HG02759 (cell line): ENCODE data around the gene CPED1.

ENCODE experiments used
- ATAC-seq: cut with Tn5 transposase; IDR thresholded peaks from one replicate; pipeline ENCODE4 v1.9.1; 2021; ENCODE audit warnings: mild to moderate bottlenecking, moderate library complexity; ENCODE audit not compliant: unreplicated experiment

CPED1 gene

DNA sequence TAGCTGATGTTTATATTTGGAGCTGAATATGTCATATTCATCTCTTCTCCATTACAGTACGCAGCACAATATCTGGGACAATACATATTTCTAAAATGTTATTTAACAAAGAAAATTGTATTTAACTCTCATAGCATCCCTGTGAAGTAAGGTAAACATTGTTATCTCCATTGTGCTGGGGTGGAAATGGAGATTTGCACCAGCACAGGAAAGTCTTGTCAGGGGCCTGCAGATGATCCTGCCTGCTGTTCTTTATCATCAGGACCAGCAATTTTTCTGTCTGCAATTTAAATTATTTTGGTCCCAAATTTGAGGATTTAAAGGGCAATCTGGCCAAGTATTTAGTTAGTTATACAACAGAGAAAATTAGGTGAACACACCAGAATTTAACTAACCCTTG lies 144.4 kb downstream of the CPED1 start:
- no peak for ATAC-seq

DNA sequence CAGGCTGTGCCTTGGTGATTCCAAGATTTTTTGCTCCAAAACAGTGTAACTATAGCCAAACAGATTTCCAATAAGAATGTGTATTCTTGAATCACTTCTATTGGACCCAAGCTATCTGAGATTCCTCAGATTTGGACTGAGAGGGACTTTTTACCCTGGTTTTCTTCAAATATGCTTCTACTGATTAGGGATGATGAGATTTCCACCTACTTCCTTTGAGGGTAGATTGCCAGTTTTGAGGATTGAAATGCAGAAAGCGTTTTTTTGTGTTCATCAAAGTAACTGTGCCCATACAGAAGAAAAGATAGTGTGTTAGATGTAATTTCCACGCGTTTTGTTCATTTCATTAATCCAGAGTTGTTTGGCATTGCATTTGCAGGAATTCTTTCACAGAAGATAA lies 144.9 kb downstream of the CPED1 start:
- no peak for ATAC-seq

DNA sequence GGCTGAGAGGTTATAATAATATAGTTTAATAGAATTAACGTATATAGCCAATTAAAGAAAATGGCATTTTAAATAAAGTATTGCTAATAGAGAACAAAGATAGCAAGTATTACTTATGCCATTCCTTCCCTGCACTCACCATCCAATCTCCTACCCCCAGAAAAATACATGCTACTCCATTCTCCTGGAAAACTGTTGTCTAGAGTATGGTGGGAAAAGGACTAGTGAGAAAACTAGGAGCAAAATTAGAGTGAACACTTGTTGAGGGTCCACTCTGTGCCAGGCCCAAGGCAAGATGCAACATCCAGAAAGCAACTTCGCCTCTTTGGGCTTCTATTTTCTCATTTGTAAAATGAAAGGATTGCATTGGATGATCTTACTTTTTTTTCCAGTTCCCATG lies 149.1 kb downstream of the CPED1 start:
- no peak for ATAC-seq

DNA sequence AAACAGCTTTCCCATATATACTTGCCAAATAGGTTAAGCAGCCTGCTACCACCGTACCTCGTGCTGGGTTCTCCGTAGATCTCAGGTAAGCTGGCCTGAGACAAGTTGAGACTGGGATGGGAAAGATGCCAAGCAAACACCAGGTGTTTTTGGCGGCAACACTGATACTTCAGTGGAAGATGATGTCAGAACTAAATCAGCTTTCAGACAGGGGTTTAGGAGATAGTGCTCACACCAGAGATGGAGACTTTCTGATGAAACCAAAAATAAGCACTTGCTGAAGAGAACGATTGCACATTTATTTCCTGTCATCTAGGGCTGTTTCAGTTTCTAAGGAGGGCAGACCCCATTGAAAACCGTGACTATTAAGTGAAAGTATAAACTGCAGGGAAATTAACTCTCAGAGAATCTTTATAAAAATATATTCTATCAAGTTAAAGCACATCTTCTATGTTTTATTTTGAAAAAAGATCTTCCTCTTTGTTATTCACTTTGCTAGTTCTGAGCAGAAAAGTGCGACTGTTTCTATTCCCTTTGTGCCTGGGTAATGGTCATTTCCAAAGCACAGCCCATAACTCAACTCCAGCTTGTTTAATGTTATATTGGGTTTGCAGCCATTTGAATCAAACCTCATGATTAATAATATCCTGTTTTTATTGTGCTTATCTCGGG lies 149.9 kb downstream of the CPED1 start:
- peak; percentile 100 for ATAC-seq

DNA sequence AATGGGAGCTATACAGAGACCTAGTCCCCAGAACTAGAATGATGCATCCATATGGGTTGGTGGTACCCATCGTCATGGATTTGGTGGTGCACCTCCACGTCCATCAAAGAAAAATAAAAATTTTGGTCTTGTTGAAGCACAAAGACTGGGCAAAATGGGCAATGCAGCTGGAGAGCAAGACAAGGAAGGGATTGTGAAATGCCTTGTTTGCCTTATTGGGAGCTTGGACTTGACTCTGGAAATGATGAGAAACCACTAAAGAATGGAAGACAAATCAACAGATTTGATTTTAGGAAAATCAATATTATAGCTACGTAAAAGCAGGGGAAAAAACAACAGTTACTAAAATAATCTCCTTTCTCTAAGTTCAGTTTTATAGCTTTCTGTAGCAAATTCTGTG lies 150.9 kb downstream of the CPED1 start:
- ATAC-seq, result no peak

DNA sequence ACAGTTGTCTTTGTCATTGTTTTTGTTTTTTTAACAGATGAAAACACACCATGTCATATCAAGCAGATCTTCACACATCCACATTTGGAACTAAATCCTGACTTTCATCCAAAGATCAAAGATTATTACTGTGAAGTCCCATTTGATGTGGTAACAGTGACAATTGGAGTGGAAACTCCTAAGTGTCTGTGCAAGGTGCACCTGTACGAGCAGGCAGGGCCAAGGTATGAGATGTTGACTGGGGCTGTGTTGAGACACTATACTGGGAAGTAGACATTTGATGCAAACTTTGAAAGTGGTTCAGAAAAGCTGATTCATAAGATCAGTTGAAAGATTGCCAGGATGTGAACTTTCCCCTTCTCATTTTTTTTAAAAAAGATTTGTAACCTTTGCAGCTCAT lies 152.3 kb downstream of the CPED1 start:
- ATAC-seq, result no peak

DNA sequence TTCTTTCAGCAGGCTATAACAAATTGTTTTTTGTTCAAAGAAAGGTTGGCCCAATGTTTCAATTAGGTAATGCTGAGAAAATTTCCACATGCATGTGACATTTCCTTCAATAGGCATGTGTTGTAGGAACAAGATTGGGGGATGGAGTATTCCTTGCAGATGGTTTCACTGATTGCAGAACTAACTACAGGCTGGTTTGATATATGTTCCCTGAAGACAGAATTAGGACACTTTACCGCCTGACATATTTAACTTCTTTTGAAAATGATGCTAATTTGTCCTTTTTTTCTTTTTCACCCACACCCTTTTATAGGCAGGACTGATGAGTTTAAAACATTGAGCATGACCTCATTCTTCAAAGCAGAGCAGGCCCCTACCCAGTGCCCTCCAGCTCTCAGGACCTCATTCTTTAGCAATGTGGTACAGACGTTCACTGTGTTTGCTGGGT lies 163.3 kb downstream of the CPED1 start:
- ATAC-seq, result no peak

DNA sequence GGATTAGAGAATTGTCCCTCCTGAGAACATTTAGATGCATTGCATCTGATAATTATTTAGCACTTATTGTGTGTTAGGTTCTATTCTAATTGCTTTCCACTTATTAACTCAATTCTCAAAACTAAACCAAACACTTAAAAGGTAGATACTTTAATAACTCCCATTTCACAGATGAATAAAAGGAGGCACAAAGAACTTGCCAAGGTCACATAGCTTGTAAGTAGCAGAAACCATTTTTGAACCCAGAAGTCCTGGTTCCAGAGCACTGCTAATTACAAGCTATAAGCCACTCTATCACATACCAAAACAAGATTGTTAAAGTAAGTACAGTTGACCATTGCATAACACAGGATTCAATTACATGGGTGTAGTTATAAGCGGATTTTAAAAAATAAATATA lies 164.9 kb downstream of the CPED1 start:
- no peak for ATAC-seq

DNA sequence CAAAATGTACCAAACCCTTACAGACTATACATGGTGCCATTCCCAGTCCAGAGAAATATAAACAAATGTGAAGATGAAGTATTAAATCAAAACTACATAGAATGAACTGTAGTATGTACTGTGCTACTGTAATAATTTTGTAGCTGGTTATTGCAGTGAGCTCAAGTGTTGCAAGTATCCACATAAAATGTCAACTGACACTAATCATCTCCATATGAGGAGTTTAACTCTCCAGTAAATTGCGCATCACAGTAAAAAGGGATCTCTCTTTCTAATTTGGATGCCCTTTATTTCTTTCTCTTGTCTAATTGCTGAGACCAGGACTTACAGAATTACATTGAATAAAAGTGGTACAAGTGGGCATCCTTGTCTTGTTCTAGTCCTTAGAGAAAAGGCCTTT lies 165.5 kb downstream of the CPED1 start:
- ATAC-seq, result no peak

DNA sequence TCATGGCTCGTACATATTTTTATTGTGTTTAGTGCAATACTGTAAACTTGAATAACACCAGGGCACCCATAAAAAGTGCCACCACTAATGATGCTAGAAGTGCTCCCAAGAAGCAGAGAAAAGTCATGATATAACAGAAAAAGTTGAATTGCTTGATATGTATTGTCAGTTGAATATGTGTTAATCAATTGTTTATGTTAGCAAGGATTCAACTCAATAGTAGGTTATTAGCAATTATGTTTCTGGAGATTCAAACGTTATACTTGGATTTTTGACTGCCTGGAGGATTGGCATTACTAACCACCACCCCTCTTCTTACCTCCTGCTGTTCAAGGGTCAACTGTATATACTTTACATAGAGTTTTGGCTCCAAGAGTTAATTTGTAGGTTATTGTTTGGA lies 168.3 kb downstream of the CPED1 start:
- no peak for ATAC-seq

DNA sequence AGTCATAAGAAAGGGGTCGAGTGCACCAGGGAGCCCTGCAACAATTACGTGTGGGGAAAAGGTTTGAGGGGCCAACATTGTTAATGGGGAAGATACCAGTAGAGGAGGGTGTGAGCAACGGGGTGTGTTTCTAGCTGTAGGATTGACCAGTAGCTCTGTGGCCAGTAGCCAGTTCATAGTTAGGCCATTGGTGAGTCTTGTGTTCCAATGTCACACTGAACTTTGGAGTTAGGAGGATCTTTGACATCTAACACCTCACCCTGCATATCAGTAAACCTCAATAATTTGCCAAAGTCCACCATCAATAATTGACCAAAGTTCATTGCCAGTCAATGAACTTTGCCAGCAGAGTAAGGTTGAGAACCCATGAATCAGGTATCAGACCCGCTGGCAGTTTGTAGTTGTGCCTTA lies 168.8 kb downstream of the CPED1 start:
- no peak for ATAC-seq

DNA sequence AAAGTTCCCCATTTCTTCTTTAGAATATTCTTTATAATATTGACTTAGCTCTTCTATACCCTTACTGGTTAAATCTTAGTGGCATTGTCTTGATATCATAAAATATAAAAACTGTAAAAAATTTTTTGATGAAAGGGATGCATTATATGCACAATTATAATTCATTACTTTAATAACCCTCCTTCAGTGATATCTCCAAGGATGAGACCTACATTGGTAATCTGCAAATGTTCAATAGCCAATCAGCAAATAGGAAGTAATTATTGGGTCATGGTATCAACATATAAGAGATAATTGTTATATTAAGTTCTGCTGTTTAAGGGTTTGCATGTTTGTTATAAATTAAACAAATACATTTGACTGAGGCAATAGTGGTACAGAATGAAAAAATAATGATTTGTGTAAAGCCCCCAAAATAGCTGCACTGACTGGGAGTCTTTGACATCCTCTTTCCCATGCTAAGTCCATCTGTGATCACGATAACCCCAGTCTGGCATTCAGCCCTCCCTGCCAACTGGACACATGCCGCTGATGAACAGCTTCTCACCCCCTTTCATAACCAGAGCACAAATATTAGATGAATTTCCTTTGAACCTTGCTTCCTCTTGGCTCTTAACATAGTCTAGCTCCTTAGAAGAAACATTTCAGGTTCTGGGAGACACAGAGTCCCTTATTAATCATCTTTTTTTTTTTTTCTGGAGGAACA lies 169.5 kb downstream of the CPED1 start:
- ATAC-seq, result no peak

DNA sequence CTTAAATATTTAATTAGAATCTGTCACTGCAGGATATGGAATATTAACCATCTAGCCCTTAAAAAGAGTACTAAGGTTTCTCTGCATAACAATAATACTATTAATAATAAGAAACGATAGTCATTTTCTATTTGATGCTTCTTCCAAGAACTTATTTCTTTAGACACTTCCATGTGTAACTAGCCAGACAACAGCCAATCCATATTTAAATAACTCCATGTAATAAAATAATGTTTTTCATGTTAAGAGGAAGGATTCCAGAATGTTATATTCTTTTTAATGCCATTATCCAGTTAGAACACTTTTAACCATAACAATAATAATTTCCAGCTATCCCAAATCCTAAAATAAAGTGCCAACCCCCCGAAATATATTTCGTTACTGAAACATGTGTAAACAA lies 170.2 kb downstream of the CPED1 start:
- no peak for ATAC-seq

DNA sequence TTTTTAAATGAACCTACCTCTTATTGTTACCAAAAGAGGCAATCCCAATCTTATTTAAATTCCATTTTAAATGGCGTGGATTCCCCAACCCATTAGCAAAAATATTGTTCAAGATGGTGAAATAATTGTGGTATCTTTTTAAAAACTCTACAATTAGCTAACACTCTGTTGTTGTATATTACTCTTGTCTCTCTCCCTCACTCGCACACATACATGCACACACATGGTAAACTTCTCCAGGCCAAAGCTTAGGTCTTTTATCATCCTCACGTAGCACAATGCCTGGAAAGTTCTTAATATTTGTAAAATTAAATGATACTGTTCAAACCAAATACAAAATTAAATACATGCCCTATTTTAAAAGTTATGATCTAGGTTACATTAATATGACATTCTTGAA lies 171.0 kb downstream of the CPED1 start:
- no peak for ATAC-seq

DNA sequence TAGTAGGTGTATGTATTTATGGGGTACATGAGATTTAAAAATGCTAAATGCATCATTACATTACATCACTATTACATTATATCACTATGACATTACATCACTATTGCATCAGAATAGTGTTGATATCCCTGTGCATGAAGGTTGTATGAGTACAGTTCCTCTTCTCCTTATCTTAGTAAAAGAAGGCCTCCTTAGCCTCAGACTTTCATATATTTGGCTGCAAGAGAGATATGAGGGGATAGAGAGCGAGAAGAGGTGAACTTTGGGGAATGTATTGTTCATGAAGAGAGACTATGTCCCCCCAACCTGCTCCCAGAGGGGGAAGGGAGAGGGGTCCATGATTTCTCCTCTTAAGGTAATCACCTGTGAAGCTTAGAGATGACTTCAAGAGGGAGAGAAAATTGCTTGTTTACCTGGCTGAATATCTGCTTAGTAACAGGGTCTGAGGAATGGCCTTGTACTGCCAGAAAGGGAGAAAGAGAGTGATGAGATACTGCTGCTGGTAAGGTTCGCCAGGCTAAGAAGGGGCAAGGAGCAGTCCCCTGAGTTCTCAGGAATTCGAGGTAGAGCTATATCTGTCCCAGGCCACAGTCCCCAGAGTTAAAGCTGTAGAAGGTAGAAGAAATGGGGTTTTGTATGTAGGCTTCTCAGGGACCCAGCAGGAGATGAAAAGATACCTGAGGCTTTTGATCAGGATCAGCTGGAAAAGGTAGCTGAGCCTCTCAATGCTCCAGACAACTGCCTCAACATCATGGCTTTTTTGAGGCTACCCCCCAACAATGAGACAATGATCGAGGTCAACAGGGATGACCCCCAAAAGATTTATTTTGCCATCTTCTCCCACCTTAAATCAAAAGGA lies 171.9 kb downstream of the CPED1 start:
- ATAC-seq, result no peak

DNA sequence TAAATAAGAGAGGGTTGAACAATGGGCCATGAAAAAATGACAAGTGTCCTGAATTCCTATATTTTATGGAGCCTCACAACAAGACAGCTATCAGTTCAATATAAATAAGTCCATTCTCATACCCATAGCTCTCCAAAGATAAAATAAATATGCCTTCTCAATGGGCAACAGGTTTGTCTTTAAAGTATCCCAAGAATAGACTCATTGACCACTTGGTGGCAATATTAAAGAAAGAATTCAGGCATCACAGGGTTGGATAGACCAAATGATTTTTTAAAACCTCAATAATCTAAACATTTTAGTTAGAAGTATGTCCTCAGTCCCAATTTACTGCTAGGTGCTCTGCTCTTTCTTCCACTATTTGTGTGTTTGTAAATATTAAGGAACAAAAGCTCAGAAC lies 175.2 kb downstream of the CPED1 start:
- ATAC-seq, result no peak

DNA sequence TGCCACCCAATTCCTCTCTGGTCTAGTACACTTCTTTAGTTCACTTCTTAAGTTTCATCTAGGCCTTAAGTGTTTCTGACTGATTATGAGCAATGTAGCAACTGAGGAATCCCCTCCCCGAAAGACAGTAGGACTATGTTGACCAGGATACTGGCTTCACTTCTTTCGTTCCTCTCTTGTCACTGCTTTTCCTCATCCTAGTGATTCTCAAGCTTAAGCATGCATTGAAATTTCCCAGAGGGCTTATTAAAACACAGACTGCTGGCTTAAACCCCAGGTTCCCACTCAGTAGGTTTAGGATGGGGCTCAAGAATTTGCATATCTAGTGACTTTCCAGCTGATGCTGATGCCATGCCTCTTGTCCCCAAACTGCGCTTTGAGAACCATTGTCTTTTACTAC lies 175.7 kb downstream of the CPED1 start:
- ATAC-seq, result no peak

DNA sequence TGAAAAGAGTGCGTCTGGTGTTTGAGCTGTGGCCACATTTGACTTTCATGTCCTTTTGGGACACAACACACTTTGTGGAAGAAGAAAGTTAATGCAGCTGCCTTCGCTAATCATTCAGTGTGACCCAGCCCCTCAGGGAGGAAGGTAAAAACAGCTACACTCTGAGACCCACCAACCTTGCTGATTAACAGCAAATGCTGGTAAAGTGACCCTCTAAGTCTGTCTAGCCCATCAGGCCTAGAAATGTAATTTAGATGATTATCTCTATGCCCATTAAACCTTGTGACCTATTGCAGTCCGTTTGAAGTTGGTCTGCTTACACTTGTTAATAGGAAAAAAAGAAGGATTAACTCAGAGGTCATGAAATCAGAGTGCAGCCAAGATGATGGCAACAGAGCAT lies 178.4 kb downstream of the CPED1 start:
- no peak for ATAC-seq

DNA sequence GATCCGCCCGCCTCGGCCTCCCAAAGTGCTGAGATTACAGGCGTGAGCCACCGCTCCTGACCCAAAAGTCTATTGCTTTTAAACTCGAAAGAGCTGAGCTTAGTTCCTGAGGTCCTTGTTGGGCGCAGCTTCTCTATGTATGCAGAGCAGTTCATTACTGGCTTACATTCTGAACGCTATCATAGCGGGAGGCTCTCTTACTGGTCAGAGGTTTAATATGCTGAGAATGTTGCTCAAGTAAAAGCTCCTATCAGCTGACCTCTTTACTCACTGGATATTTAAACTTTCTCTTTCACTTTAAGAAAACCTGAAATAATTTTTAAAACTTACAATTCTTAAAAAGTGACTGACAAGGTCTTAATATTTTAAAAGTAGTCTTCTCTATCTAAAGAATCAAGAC lies 179.5 kb downstream of the CPED1 start:
- ATAC-seq, result no peak

DNA sequence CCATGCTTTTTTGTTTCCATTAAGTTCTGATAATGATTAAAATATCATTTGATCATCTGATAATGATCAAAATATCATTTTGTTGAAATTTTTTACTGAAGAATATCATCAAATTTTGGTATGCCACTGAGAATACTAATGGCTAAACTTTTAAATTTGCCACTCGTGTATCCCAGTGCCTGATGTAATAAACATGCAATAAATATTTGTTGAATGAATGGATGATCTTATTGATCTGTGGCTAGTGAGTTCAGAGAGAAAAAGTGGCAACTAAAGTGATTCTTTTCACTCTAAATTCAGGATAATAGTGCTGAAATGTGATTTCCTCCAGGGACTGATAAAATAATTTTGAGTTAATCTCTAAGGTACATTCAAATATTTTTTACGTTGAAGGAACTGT lies 181.0 kb downstream of the CPED1 start:
- ATAC-seq, result no peak

DNA sequence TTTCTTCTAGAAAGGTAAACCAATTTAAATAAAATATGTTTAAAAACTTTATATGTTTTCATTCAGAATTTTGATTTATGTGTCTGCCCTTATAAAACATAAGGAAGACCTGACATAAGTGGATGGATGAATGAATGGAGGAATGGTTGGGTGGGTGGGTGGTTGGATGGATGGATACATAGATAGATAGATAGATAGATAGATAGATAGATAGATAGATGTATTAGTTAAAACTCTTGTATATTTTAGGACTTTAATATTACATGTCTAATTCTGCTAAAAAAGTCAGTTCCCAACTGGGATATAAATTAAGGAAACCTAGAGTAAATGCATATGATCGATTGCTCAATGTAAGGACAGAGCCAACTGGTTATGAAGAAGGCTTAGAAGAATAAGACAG lies 184.0 kb downstream of the CPED1 start:
- ATAC-seq, result no peak

DNA sequence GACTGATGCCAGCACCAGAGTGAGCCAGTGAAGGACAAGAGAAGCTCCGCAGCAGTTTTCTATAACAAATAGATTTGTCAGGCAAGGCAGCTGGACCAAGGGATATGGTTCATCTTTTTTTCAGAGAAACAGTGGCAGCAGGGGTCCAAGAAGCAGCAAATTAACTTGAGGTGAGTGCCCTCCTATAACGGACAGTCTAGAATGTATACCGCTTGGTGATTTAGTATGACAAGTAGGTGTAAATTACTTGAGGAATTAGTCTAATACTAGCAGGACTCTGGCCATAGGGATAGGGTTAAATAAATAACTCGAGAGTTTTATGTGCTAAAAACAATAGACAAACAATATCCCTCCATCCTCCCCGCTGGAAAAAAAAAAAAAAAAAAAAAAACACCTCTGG lies 187.3 kb downstream of the CPED1 start:
- ATAC-seq, result no peak
